Pancreas (tissue), 10 donors: Measurements from ENCODE around the gene MYH9. TPM values are rescaled to one million over a fixed set of nuclear protein-coding genes. Genes with fewer than 3 reads are reported as not detected.

ENCODE experiments used
- ATAC-seq, 4 donors: fragments of 200-7000 bp; cut with Tn5 transposase; one replicate each; pipeline versions ENCODE4 v1.8.0 to v1.9.1; 2020; ENCODE audit warnings: mild to moderate bottlenecking in 4 of 4, moderate library complexity in 4 of 4
- DNase-seq, 6 donors: peaks; one replicate each; pipeline ENCODE4 v3.0.0-alpha.2; 2020
- FAIRE-seq: peaks from 2 replicates; lab custom pipeline; 2012; peaks lifted over from hg19 to GRCh38; lab: Jason Lieb, UNC
- H3K27ac ChIP-seq, 4 donors: fragments of 200-600 bp; sonication (generic); 1 replicate in 3 of 4; 2 replicates in 1 of 4; pipeline versions ENCODE4 v1.5.0 to v1.8.0; 2020
- H3K27me3 ChIP-seq, 4 donors: fragments of 200-600 bp; one replicate each; pipeline ENCODE4 v1.8.0; 2021
- H3K36me3 ChIP-seq, 3 donors: fragments of 200-600 bp; sonication (generic) in 1 of 3; one replicate each; pipeline versions ENCODE4 v1.5.0 to v1.8.0; 2020 to 2021
- H3K4me1 ChIP-seq, 3 donors: fragments of 200-600 bp; one replicate each; pipeline ENCODE4 v1.8.0; 2021
- H3K4me3 ChIP-seq, 4 donors: fragments of 200-600 bp; sonication (generic) in 2 of 4; one replicate each; pipeline versions ENCODE4 v1.5.0 to v1.8.0; 2020 to 2021
- H3K9me3 ChIP-seq, 4 donors: fragments of 200-600 bp; one replicate each; pipeline ENCODE4 v1.8.0; 2021
- WGBS, 2 donors: extraction: QIAGEN DNeasy Blood & Tissue Kit; methylation state at CpG; one replicate each; pipeline ENCODE4 v1.1.7; 2013; 5-methylcytosine and 5-hydroxymethylcytosine counted together
- intact Hi-C, 3 donors: fragments of 100-400 bp; cut with DNase I; formaldehyde crosslinking; loops; one replicate each; pipeline versions ENCODE4 v1.11.1 to v1.14.2; 2022
- polyA plus RNA-seq, 2 donors: library from polyadenylated mRNA; stranded (reverse); fragments of 200-250 nt; gene quantifications; one replicate each; pipeline ENCODE4 v1.2.3, GENCODE V29; 2013
- total RNA-seq, 6 donors: library from RNA; stranded (reverse); fragmentation: NEBNext Ultra II Directional in 4 of 6; extraction: Animal tissue kit (Norgen Biotek cat#: 25700) in 4 of 6; gene quantifications; one replicate each; pipeline versions ENCODE4 v1.2.1 to v1.2.4, GENCODE V29; 2021 to 2023
- TF ChIP-seq, protein P1 (sequence below), 4 donors: fragments of 200-600 bp; sonication (generic) in 3 of 4; IDR thresholded peaks; one replicate each; pipeline versions ENCODE4 v1.5.0 to v1.8.0; 2021; ENCODE audit warnings: antibody characterized with exemption in 4 of 4
- donor health status: healthy with polysubstance abuse.
- donor health status: DM: no; HTN: no; CAD: no; lungs with moderate emphysema.
- donor health status: DM: no; HTN: no; CAD: no.
- donor health status: control.
- donor health status: control.
- donor health status: Bipolar disorder and iron deficiency.
- donor health status: DM: yes; HTN: yes; CAD: no.
- donor health status: DM: no; HTN: no; CAD: no.
- donor health status: DM: no; HTN: no; CAD: no.
- donor health status: DM: yes; HTN: yes; CAD: no.

The MYH9 gene
- total and polyA plus RNA-seq, 8 donors: 80.9 to 554 (median 376) TPM

DNA sequence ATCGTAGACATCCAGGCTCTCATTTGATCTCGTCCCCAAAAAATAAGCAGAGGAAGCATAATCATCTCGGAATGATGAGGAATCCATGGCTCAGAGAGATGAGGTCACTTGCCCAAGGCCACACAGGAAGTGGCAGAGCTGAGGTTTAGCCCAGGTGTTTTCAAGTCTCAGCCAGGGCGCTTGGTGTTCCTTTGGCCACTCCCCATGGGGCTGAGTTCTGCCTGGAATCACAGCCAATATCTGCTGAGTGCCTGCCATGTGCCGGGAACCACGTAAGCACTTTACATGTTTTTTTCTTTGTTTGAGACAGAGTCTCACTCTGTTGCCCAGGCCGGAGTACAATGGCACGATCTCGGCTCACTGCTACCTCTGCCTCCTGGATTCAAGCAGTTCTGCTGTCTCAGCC is 29.5 kb upstream of the MYH9 start:
- ATAC-seq (peak; percentile 90 to 96 (median 91)), FAIRE-seq (no peak), DNase-seq (peak; percentile 74 to 91 (median 88))
- Histone ChIP-seq H3K36me3 (no peaks in the 10 kb centered on the region), H3K4me1 (peaks cover 0 to 29% (median 6%) of the 10 kb centered on the region in 3 donors), H3K27ac (peak overlapping the region; percentile 47 to 87 (median 72)), H3K9me3 (no peaks in the 10 kb centered on the region), H3K27me3 (no peaks in the 10 kb centered on the region), H3K4me3 (no peak overlapping the region)
- 32 to 33% methylated on average over 9 of the region's 9 CpGs for WGBS, 2 donors
- intact Hi-C loops: no loop called here
- TF ChIP-seq, protein P1, sequence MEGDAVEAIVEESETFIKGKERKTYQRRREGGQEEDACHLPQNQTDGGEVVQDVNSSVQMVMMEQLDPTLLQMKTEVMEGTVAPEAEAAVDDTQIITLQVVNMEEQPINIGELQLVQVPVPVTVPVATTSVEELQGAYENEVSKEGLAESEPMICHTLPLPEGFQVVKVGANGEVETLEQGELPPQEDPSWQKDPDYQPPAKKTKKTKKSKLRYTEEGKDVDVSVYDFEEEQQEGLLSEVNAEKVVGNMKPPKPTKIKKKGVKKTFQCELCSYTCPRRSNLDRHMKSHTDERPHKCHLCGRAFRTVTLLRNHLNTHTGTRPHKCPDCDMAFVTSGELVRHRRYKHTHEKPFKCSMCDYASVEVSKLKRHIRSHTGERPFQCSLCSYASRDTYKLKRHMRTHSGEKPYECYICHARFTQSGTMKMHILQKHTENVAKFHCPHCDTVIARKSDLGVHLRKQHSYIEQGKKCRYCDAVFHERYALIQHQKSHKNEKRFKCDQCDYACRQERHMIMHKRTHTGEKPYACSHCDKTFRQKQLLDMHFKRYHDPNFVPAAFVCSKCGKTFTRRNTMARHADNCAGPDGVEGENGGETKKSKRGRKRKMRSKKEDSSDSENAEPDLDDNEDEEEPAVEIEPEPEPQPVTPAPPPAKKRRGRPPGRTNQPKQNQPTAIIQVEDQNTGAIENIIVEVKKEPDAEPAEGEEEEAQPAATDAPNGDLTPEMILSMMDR (IDR thresholded peaks at IDR 0.05): no peak

DNA sequence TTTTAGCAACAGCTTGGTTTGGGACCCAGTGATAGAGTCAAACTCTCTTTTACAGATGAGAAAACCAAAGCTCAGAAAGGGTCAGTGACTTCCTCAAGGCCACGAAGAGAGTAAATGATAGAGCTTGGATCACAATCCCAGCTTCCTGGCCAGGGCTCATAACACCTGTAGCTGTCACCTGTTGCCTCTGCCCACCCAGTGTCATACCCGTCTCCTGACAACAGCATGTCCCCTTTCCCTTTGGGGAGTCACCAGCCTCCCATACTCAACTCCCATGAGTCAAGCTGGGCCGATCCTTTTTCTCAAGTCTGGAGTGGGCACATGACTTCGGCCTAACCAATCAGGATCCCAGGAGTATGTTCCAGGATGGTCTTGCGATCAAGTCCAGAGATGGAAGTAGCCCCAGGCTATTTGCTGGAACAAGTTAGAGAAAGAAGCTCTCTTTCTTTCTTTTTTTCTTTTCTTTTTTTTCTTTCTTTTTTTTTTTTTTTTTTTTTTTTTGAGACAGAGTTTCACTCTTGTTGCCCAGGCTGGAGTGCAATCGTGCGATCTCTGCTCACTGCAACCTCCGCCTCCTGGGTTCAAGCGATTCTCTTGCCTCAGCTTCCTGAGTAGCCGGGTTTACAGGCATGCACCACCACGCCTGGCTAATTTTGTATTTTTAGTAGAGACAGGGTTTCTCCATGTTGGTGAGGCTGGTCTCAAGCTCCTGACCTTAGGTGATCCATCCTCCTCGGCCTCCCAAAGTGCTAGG is 27.8 kb upstream of the MYH9 start:
- Histone ChIP-seq H3K36me3 (no peaks in the 10 kb centered on the region), H3K27ac (no peak overlapping the region), H3K4me3 (no peak overlapping the region), H3K4me1 (peaks cover 17 to 42% (median 21%) of the 10 kb centered on the region in 3 donors), H3K27me3 (no peaks in the 10 kb centered on the region), H3K9me3 (no peaks in the 10 kb centered on the region)
- intact Hi-C loops: no loop called here
- WGBS, 2 donors: 89 to 96% methylated on average over 12 of the region's 12 CpGs
- DNase-seq (no peak), FAIRE-seq (no peak), ATAC-seq (no peak)
- TF ChIP-seq, protein P1 (IDR thresholded peaks at IDR 0.05): no peak

DNA sequence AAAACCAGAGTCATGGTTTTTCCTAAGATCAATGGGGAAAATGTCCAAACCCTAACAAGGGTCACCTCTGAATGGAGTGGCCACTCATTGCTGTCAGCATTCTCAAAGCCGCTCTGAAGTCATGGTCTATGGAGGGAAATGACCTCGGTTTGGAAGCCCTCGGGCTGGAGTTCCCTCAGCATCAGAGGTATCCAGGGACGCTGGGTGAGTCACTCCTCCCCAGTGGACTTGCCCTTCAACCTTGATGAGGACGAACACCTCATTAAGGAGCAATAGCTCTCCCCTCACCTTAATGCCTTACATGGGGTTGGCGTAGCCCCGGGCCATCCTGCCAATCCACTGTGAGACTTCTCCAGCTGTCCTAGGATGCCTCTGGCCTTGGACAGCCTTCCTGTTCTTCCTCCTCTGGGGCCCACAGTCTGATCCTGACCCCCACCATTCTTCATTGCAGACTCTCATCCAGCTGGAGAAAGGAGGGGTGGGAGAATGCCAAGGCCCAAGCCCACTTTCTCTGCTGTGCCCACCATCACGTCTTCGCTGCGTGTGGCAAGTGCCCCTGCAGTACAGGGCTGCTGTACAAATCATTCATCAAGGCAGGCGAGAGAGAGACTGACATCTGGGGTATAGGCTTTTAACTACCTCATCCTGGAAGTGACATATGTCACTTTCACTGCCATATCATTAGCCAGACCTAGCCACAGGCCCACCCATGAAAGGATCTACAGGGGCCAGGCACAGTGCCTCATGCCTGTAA is 25.4 kb upstream of the MYH9 start:
- Histone ChIP-seq H3K27ac (peak overlapping the region in 2 of 4 donors; percentile 30 to 39), H3K9me3 (no peaks in the 10 kb centered on the region), H3K27me3 (no peaks in the 10 kb centered on the region), H3K4me1 (peaks cover 19 to 35% (median 28%) of the 10 kb centered on the region in 3 donors), H3K36me3 (no peaks in the 10 kb centered on the region), H3K4me3 (no peak overlapping the region)
- TF ChIP-seq, protein P1 (IDR thresholded peaks at IDR 0.05): no peak
- ATAC-seq (no peak), FAIRE-seq (no peak), DNase-seq (peak in 2 of 6 donors; percentile 37 to 52)
- WGBS, 2 donors: 85 to 89% methylated on average over 11 of the region's 11 CpGs
- intact Hi-C loops: no loop called here

DNA sequence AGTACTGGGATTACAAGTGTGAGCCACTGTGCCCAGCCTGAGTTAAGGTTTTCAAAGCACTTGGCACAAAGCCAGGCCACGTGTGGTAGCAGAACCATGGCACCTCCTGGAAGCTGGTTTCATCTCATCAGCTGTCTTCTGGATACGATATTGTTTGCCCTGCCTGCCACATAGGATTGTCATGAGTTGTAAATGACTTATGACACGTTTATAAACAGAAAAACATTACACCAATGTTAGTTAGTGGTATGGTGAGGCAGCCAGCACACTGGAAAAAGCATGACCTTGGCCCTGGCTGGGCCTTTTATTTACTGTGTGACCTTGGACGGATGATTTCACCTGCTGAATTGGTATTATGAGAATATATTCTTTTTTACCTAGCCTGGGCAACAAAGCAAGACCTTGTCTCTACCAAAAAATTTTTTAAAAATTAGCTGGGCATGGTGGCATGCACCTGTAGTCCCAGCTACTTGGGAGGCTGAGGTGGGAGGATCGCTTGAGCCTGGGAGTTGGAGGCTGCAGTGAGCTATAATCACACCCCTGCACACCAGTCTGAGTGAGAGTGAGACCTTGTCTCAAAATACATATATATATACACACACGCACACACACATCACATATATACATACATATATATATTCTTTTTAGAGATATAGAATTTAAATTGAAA is 24.0 kb upstream of the MYH9 start:
- Histone ChIP-seq H3K36me3 (no peaks in the 10 kb centered on the region), H3K4me1 (peaks cover 19 to 28% (median 24%) of the 10 kb centered on the region in 3 donors), H3K27me3 (no peaks in the 10 kb centered on the region), H3K9me3 (no peaks in the 10 kb centered on the region), H3K27ac (peak overlapping the region; percentile 93 to 97 (median 96)), H3K4me3 (no peak overlapping the region)
- FAIRE-seq (no peak), DNase-seq (peak in 5 of 6 donors; percentile 67 to 73 (median 70)), ATAC-seq (peak; percentile 27 to 42 (median 34))
- TF ChIP-seq, protein P1 (IDR thresholded peaks at IDR 0.05): no peak
- 36 to 39% methylated on average over 6 of the region's 6 CpGs for WGBS, 2 donors
- intact Hi-C loops: no loop called here
